HepG2 (cell line): Measurements from ENCODE around the gene ASL. TPM values are rescaled to one million over a fixed set of nuclear protein-coding genes. Genes with fewer than 3 reads are reported as not detected.

Experiments
- GABPB1 ChIP-seq: IDR thresholded peaks from 2 replicates; pipeline ENCODE4 v1.6.1; 2016; ENCODE audit warnings: mild to moderate bottlenecking, missing genetic modification reagents, moderate library complexity, missing compliant biosample characterization
- MEIS1 ChIP-seq: sonication (generic); formaldehyde crosslinking; IDR thresholded peaks from 2 replicates; pipeline ENCODE4 v1.9.0; 2021; ENCODE audit warnings: mild to moderate bottlenecking, missing genetic modification reagents, moderate library complexity, borderline replicate concordance
- PAXIP1 ChIP-seq: sonication (generic); formaldehyde crosslinking; conservative IDR thresholded peaks from 2 replicates; pipeline ENCODE4 v1.4.0; 2020; ENCODE audit warnings: mild to moderate bottlenecking, missing genetic modification reagents, moderate library complexity
- RXRB ChIP-seq: IDR thresholded peaks from 2 replicates; pipeline ENCODE4 v1.6.1; 2016; ENCODE audit warnings: borderline replicate concordance, missing genetic modification reagents, missing compliant biosample characterization
- SALL1 ChIP-seq: sonication (generic); formaldehyde crosslinking; IDR thresholded peaks from 2 replicates; pipeline ENCODE4 v1.8.0; 2022; ENCODE audit warnings: mild to moderate bottlenecking, missing genetic modification reagents
- SNRNP70 ChIP-seq: fragments of 200-400 bp; formaldehyde crosslinking; IDR thresholded peaks from 2 replicates; pipeline ENCODE4 v1.6.1; 2017; ENCODE audit warnings: mild to moderate bottlenecking, low read depth, low read length, moderate library complexity
- SSRP1 ChIP-seq: IDR thresholded peaks from 2 replicates; pipeline ENCODE4 v1.6.1; 2016; ENCODE audit warnings: control low read depth
- YEATS4 ChIP-seq: sonication (generic); formaldehyde crosslinking; IDR thresholded peaks from 2 replicates; pipeline ENCODE4 v1.4.0; 2020; ENCODE audit warnings: missing genetic modification reagents, borderline replicate concordance
- ZBTB26 ChIP-seq: IDR thresholded peaks from 2 replicates; pipeline ENCODE4 v1.6.1; 2016; ENCODE audit warnings: missing compliant biosample characterization, missing genetic modification reagents, borderline replicate concordance
- ZNF17 ChIP-seq: sonication (generic); formaldehyde crosslinking; IDR thresholded peaks from 2 replicates; pipeline ENCODE4 v1.5.0; 2020; ENCODE audit warnings: mild to moderate bottlenecking, missing genetic modification reagents
- ZNF260 ChIP-seq: sonication (generic); formaldehyde crosslinking; IDR thresholded peaks from 2 replicates; pipeline ENCODE4 v1.4.0; 2020; ENCODE audit warnings: missing genetic modification reagents, low read depth, mild to moderate bottlenecking, borderline replicate concordance
- ZNF274 ChIP-seq: sonication (generic); formaldehyde crosslinking; IDR thresholded peaks from 2 replicates; pipeline ENCODE4 v1.5.1; 2020; ENCODE audit warnings: mild to moderate bottlenecking, missing genetic modification reagents
- ZNF616 ChIP-seq: sonication (generic); formaldehyde crosslinking; IDR thresholded peaks from 2 replicates; pipeline ENCODE4 v1.5.0; 2020; ENCODE audit warnings: low read depth, mild to moderate bottlenecking, missing genetic modification reagents
- ZNF768 ChIP-seq: sonication (generic); formaldehyde crosslinking; IDR thresholded peaks from 2 replicates; pipeline ENCODE4 v1.4.0; 2020; ENCODE audit warnings: missing genetic modification reagents
- ZNF772 ChIP-seq: sonication (generic); formaldehyde crosslinking; IDR thresholded peaks from 2 replicates; pipeline ENCODE4 v1.5.0; 2020; ENCODE audit warnings: mild to moderate bottlenecking, missing genetic modification reagents
- ZNF782 ChIP-seq: sonication (generic); formaldehyde crosslinking; IDR thresholded peaks from 2 replicates; pipeline ENCODE4 v1.4.0; 2020; ENCODE audit warnings: missing genetic modification reagents, mild to moderate bottlenecking, borderline replicate concordance
- ZNF792 ChIP-seq: IDR thresholded peaks from 2 replicates; pipeline ENCODE4 v1.6.1; 2016
- polyA plus RNA-seq, 8 experiments: library from polyadenylated mRNA; depleted of rRNA in 3 of 8; stranded (reverse) in 7 of 8; unstranded in 1 of 8; fragments of >200 nt; fragmentation: Illumina TruSeq in 4 of 8; extraction: Trizol in 4 of 8; gene quantifications; 2 replicates each; pipeline versions ENCODE4 v1.2.1 to v1.2.3, GENCODE V29; 2011 to 2016; ENCODE audit warnings: low read depth in 4 of 8, missing spikeins in 1 of 8, mixed read lengths in 1 of 8; ENCODE audit not compliant: insufficient read depth in 1 of 8
- total RNA-seq, 5 experiments: library from RNA; depleted of rRNA; stranded (reverse); fragments of >200 nt; fragmentation: Illumina TruSeq; extraction: Trizol; gene quantifications; 2 replicates each; pipeline ENCODE4 v1.2.3, GENCODE V29; 2016; ENCODE audit warnings: low read depth in 1 of 5
- TF ChIP-seq, protein P1 (sequence below): sonication (generic); formaldehyde crosslinking; IDR thresholded peaks from 2 replicates; pipeline ENCODE4 v1.8.1; 2022; ENCODE audit warnings: mild to moderate bottlenecking, missing genetic modification reagents
- TF ChIP-seq, protein P2 (sequence below): sonication (generic); formaldehyde crosslinking; IDR thresholded peaks from 2 replicates; pipeline ENCODE4 v1.8.1; 2023; ENCODE audit warnings: mild to moderate bottlenecking, missing genetic modification reagents

The ASL gene
- total and polyA plus RNA-seq, 2 of the 13 experiments (the other 11 are each of a cell fraction or from before 2014, with no cell fraction given), result 71.4 to 96.5 TPM

DNA sequence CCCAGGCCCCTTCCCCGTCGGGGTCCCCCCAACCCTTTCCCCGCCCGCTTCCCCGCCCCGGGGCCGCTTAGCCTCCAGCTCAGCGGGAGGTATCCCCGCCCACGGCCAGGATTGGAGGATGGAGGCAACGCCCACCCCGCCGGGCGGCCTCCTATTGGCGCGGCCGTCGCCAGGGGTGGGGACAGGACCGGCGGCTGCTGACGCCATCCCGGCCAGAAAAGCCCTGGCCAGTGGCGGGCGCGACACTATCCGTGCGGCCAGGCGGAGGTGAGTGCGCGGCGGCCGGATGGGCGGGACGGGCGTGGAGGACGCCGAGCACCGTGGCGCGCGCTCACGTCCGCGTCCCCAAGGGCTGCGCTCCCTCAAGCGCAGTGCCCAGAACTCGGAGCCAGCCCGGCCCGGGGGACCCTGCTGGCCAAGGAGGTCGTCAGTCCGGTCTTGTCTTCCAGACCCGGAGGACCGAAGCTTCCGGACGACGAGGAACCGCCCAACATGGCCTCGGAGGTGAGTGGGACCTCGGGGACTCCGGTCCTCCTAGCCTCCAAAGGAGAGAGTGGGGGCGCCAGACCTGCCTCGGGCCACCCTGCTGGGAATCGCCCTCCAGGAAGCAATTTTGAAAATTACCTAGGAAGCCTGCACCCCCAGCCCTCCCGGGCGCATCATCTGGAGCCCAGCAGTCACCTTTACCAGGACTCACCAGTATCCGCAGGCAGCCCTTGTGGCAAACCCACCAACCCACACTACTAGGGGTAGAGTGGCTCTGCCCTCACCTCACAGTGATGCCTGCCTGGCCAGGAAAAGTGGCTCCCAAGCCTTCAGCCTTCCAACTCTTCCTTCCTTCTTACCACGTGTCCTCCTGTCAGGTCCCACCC is at the start of gene ASL (continued):
- TF ChIP-seq, protein P1, sequence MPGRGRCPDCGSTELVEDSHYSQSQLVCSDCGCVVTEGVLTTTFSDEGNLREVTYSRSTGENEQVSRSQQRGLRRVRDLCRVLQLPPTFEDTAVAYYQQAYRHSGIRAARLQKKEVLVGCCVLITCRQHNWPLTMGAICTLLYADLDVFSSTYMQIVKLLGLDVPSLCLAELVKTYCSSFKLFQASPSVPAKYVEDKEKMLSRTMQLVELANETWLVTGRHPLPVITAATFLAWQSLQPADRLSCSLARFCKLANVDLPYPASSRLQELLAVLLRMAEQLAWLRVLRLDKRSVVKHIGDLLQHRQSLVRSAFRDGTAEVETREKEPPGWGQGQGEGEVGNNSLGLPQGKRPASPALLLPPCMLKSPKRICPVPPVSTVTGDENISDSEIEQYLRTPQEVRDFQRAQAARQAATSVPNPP (CRISPR knock-in tag), result peak; percentile 55; the same call in 1 of the 2 replicates
- TF ChIP-seq ZNF772, result peak; percentile 18; the same call in 1 of the 2 replicates
- TF ChIP-seq SNRNP70, result no peak
- TF ChIP-seq PAXIP1 (CRISPR knock-in tag), result peak; percentile 47; the same call in 1 of the 2 replicates
- peak; percentile 85 for TF ChIP-seq YEATS4 (CRISPR knock-in tag)
- peak; percentile 59; the same call in 1 of the 2 replicates for TF ChIP-seq ZNF616 (CRISPR knock-in tag)
- TF ChIP-seq GABPB1 (CRISPR knock-in tag), result peak; percentile 82
- peak; percentile 80; the same call in 1 of the 2 replicates for TF ChIP-seq ZNF792 (CRISPR knock-in tag)
- TF ChIP-seq, protein P2, sequence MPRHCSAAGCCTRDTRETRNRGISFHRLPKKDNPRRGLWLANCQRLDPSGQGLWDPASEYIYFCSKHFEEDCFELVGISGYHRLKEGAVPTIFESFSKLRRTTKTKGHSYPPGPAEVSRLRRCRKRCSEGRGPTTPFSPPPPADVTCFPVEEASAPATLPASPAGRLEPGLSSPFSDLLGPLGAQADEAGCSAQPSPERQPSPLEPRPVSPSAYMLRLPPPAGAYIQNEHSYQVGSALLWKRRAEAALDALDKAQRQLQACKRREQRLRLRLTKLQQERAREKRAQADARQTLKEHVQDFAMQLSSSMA, result peak; percentile 87; the same call in 1 of the 2 replicates
- peak; percentile 35; the same call in 1 of the 2 replicates for TF ChIP-seq ZNF768
- TF ChIP-seq ZNF260, result no peak
- TF ChIP-seq ZNF17 (CRISPR knock-in tag), result no peak
- peak; percentile 87 for TF ChIP-seq SALL1 (CRISPR knock-in tag)
- 0 out of 2 replicates have a peak, but pooled peaks have one; percentile 14 for TF ChIP-seq RXRB (CRISPR knock-in tag)
- peak; percentile 71; the same call in 1 of the 2 replicates for TF ChIP-seq SSRP1
- 0 out of 2 replicates have a peak, but pooled peaks have one; percentile 48 for TF ChIP-seq ZNF274 (CRISPR knock-in tag)
- TF ChIP-seq ZNF782 (CRISPR knock-in tag), result no peak
- no peak for TF ChIP-seq MEIS1 (CRISPR knock-in tag)
- 0 out of 2 replicates have a peak, but pooled peaks have one; percentile 31 for TF ChIP-seq ZBTB26
